ENCODE data around the gene MMADHC. TPM values are rescaled to one million over a fixed set of nuclear protein-coding genes. Genes with fewer than 3 reads are reported as not detected.

MMADHC gene
- polyA plus RNA-seq, 1 donor: 98.1 TPM

DNA sequence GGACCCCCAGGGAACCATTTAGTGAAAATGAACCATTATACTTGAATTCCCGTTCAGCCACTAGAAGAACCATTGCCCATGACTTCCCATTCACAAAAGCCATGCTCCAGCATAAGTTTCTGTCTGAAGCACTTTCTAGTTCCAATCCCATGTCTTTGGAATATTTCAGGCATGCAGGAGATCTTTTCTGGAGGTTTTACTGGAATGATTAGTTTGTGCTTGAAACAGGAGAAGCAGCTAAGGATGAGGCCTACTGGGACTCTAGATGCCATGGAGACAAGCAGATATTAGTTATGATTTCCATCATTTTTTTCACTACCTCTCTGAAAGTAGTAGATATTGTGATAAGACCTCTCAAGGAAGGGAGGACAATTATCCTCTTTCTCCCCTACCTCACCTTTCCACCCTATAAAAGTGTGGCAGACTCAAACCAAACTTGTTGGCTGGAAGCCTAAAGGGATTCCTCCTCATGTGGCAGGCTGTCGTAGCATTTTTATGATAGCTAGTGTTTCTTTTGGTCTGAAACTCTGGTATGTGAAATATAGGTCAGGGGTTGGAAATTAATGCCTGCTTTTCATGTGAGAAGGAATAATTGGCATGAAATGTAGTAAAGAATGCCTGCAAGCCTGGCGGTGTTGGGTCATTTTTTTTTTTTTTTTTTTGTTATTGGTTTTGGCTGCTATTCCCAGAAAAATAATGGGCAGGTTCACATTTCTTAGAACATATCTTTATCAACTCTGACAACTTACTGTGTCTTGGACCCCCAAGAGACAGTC lies 29.3 kb upstream of the MMADHC start:
- no peak overlapping the region for H3K27ac ChIP-seq (ENCODE audit: low read length)
- H3K9me3 ChIP-seq (ENCODE audit: control insufficient read depth, low read depth, low read length): no peaks in the 10 kb centered on the region
- no peaks in the 10 kb centered on the region for H3K4me1 ChIP-seq (ENCODE audit: control insufficient read depth, insufficient read depth, low read length)
- WGBS (ENCODE audit: insufficient coverage, low lambda C conversion rate): no CpG with 5 or more reads among the region's 3 CpGs
- DNase-seq: no peak
- H3K27me3 ChIP-seq (ENCODE audit: control insufficient read depth, insufficient read depth, low read length): no peaks in the 10 kb centered on the region
- H3K36me3 ChIP-seq (ENCODE audit: control insufficient read depth, insufficient read depth, low read length): no peaks in the 10 kb centered on the region
- H3K4me3 ChIP-seq (ENCODE audit: low read length): no peak overlapping the region

DNA sequence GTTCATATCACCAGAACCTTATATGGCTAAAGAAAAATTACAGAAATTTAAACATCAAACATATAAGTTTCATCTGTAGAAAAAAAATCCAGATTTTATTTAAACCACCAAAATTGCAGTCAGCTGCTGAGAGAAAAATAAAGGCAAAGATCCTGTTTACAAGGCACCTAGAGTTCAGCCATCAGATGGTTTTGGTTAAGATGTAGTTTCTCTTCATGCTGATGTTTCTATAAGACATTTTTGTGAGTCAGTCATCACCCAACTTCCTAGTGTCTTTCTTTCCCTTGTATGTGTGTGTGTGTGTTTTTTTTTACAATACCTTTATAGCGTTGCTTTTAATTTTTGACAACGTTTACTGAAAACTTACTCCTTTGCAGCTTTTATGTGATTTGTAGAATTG lies 26.1 kb upstream of the MMADHC start:
- 80% methylated on average over 1 of the region's 2 CpGs for WGBS (ENCODE audit: insufficient coverage, low lambda C conversion rate)
- Histone ChIP-seq H3K36me3 (ENCODE audit: control insufficient read depth, insufficient read depth, low read length) (no peaks in the 10 kb centered on the region), H3K27ac (ENCODE audit: low read length) (no peak overlapping the region), H3K4me1 (ENCODE audit: control insufficient read depth, insufficient read depth, low read length) (no peaks in the 10 kb centered on the region), H3K4me3 (ENCODE audit: low read length) (no peak overlapping the region), H3K27me3 (ENCODE audit: control insufficient read depth, insufficient read depth, low read length) (no peaks in the 10 kb centered on the region), H3K9me3 (ENCODE audit: control insufficient read depth, low read depth, low read length) (no peaks in the 10 kb centered on the region)
- DNase-seq: no peak

DNA sequence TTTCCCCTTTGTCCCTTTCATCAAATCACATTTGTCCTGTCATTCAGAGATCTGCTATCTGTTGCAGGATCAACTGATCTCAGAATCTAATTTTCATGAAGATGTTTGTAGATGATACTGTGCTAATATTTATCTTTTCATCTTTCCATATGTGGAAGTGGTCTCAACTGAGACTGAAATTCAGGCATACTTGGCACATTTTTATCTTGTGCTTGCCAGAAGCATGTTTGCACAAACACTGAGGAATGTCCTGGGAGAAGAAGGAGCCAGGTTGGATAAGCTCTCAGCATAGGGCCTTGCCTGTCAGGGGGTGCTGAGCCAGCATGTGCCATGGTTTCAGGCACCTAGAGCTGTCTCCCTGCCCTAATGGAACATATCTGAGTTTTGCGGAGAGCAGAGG lies 24.5 kb upstream of the MMADHC start:
- no peaks in the 10 kb centered on the region for H3K36me3 ChIP-seq (ENCODE audit: control insufficient read depth, insufficient read depth, low read length)
- H3K4me1 ChIP-seq (ENCODE audit: control insufficient read depth, insufficient read depth, low read length): no peaks in the 10 kb centered on the region
- H3K27ac ChIP-seq (ENCODE audit: low read length): no peak overlapping the region
- no peaks in the 10 kb centered on the region for H3K27me3 ChIP-seq (ENCODE audit: control insufficient read depth, insufficient read depth, low read length)
- WGBS (ENCODE audit: insufficient coverage, low lambda C conversion rate): no CpG with 5 or more reads among the region's 1 CpG
- no peaks in the 10 kb centered on the region for H3K9me3 ChIP-seq (ENCODE audit: control insufficient read depth, low read depth, low read length)
- DNase-seq: no peak
- no peak overlapping the region for H3K4me3 ChIP-seq (ENCODE audit: low read length)

DNA sequence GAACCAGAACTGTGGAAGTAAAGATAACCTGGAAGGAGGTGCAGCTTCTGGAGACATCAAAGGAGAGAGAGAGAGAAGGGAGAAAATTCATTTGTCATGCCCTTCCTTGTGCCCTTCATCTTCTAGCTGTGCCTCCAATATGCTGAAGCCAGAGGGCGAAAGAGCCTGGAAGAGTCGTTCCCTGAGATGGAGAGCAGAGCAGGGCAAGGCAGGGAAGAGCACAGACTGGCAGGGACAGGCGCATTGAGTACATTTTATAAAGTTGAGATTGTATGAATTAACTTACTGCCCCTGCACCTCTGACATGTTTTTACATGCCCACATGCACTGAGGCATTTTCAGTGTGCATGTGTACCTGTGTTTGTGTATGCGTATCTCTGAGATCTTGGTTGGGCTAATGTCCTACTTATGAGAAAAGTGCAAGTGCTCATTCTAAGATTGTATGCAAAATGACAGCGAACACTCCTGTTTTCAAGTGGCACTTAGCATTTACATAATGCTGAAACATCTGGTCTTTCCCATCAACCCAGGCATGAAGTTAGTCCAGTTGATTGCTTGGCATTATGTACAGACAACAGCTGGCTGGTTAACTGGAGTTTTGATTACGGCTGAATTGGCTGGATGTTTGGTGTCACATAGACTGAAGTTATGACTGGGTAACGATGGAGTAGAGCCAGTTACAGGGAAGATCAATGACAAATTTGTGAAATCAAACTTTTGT lies 23.7 kb upstream of the MMADHC start:
- WGBS (ENCODE audit: insufficient coverage, low lambda C conversion rate): 40% methylated on average over 1 of the region's 7 CpGs
- Histone ChIP-seq H3K27me3 (ENCODE audit: control insufficient read depth, insufficient read depth, low read length) (no peaks in the 10 kb centered on the region), H3K36me3 (ENCODE audit: control insufficient read depth, insufficient read depth, low read length) (no peaks in the 10 kb centered on the region), H3K9me3 (ENCODE audit: control insufficient read depth, low read depth, low read length) (no peaks in the 10 kb centered on the region), H3K27ac (ENCODE audit: low read length) (no peak overlapping the region), H3K4me3 (ENCODE audit: low read length) (no peak overlapping the region), H3K4me1 (ENCODE audit: control insufficient read depth, insufficient read depth, low read length) (no peaks in the 10 kb centered on the region)
- DNase-seq: no peak

DNA sequence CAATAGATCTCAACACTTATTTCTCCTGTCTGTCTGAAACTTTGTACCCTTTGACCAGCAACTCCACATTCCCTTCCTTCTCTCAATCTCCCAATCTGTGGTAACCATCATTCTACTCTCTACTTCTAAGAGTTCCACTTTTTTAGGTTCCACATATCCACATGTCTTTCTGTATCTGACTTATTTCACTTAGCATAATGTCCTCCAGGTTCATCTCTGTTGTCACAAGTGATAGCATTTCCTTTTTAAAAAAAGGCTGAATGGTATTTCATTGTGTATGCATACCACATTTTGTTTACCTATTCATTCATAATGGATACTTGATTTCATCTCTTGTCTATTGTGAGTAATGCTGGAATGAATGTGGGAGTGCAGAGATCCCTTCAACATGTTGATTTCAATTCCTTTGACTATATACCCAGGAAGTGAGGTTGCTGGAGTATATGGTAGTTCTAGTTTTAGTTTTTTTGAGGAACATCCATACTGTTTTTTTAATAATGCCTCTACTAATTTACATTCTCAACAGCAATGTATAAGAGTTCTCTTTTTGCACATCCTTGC lies 18.8 kb upstream of the MMADHC start:
- H3K4me3 ChIP-seq (ENCODE audit: low read length): no peak overlapping the region
- H3K27me3 ChIP-seq (ENCODE audit: control insufficient read depth, insufficient read depth, low read length): no peaks in the 10 kb centered on the region
- no peak overlapping the region for H3K27ac ChIP-seq (ENCODE audit: low read length)
- H3K4me1 ChIP-seq (ENCODE audit: control insufficient read depth, insufficient read depth, low read length): no peaks in the 10 kb centered on the region
- peaks cover 2% of the 10 kb centered on the region for H3K9me3 ChIP-seq (ENCODE audit: control insufficient read depth, low read depth, low read length)
- no peak for DNase-seq
- no peaks in the 10 kb centered on the region for H3K36me3 ChIP-seq (ENCODE audit: control insufficient read depth, insufficient read depth, low read length)

DNA sequence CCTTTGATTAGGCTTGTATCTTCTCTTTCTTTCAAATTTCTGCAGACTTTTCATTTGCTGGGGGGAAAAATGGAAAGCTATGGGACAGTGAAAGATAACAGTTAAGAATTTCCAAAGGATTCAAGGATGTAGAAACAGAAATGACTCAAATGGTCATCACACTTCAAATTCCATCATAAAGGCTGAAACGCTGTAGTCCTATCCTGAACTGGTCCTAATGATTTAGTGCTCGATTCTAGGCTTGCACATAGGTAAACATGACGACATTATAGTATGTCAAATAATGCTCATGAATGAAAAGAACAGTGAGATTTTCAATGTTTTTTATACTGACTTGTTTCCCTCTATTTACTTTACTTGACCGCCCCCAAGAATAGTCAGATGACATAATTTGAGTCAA lies 15.7 kb upstream of the MMADHC start:
- H3K36me3 ChIP-seq (ENCODE audit: control insufficient read depth, insufficient read depth, low read length): no peaks in the 10 kb centered on the region
- no peaks in the 10 kb centered on the region for H3K4me1 ChIP-seq (ENCODE audit: control insufficient read depth, insufficient read depth, low read length)
- H3K4me3 ChIP-seq (ENCODE audit: low read length): no peak overlapping the region
- peaks cover 7% of the 10 kb centered on the region for H3K9me3 ChIP-seq (ENCODE audit: control insufficient read depth, low read depth, low read length)
- no peak for DNase-seq
- WGBS (ENCODE audit: insufficient coverage, low lambda C conversion rate): 100% methylated on average over 2 of the region's 4 CpGs
- H3K27me3 ChIP-seq (ENCODE audit: control insufficient read depth, insufficient read depth, low read length): no peaks in the 10 kb centered on the region
- H3K27ac ChIP-seq (ENCODE audit: low read length): no peak overlapping the region

DNA sequence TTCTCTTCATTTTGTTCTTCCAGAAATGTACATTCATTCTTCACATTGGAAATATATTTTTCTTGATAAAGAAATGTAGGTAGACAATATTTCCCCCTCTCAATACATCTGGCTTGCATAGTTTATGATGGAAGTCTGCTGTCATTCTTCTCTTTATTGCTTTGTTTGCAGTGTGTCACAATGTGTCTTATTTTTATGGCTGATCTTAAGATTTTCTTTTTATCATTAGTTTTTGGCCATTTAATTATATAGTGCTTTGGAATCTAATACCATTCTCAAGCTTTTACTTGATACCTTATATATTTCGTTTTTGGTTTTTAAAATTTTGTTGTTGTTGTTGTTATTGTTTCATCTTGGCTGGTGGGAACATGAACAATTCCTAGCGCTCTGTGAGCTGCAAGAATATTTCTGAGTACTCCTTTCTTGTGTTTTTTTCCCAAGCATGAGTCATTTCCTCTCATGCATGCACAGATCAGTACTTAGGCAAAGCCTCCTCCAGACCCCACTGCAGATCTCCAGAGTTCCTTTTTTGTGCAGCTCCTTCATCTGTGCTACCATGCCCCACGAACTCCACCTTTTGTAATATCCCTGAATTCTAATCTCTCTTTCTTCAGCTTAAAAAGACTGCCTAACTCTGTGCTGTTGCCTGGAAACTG lies 13.7 kb upstream of the MMADHC start:
- Histone ChIP-seq H3K27me3 (ENCODE audit: control insufficient read depth, insufficient read depth, low read length) (no peaks in the 10 kb centered on the region), H3K36me3 (ENCODE audit: control insufficient read depth, insufficient read depth, low read length) (peaks cover 3% of the 10 kb centered on the region), H3K4me1 (ENCODE audit: control insufficient read depth, insufficient read depth, low read length) (no peaks in the 10 kb centered on the region), H3K9me3 (ENCODE audit: control insufficient read depth, low read depth, low read length) (peaks cover 7% of the 10 kb centered on the region), H3K27ac (ENCODE audit: low read length) (no peak overlapping the region), H3K4me3 (ENCODE audit: low read length) (no peak overlapping the region)
- WGBS (ENCODE audit: insufficient coverage, low lambda C conversion rate): 50% methylated on average over 2 of the region's 3 CpGs
- DNase-seq: no peak

DNA sequence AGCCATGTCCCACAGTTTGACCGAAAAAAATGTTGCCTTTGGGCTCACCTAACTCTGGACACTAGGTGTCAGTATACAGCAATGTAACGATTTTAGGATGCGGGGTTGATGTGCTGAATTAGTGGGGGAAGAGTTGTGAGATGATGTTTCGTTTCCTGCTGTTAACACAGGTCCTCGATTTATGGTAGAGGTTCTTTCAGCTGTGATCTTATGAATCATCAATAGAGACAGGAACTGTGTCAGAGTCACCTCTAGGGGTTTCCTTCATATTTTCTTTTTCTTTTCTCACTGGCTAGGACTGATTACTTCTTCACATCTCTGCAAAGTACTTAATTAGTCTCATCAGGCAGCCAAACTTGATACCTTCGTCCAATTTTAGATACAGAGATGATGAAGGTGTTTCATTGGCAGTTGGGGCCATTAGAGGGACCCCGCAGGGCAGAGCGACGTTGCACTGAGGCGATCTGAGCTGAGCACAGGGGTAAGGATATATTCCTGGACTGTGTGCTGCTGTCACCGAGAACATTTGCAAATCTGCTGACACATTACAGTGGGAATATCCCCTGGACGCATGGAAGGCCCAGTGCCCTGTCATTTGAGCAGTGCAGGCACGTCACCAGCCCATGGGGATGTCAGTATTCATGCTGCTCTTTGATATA lies 10.2 kb upstream of the MMADHC start:
- H3K4me3 ChIP-seq (ENCODE audit: low read length): no peak overlapping the region
- H3K27ac ChIP-seq (ENCODE audit: low read length): no peak overlapping the region

DNA sequence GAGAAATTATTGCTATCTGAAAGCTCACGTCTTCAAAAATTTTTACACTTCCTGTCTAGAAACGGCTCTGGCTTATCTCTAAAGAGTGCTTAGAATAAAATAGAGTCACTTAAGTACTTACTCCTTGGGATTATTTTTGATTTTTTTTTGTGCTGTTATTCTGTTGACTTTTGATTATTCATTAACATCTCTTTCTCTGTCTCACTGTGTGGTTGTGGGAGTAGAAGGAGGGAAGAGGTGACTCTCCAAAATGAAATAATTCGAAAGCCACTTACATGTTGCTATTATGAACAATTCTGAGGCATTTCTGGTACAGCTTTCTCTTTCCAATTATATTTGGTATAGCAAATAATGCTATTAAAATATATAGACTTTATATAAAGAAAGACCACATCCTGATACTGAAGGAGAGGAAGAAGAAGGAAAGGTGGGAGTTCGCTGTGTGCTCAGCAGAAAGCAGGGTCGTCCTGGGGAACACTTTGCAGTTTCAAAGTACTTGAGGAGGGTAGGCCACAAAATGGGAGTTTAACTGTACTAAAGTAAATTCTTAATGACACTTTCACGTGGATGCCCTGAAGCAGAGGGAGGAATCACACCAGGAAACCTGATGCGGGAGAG lies 9.6 kb upstream of the MMADHC start:
- Histone ChIP-seq H3K4me3 (ENCODE audit: low read length) (no peak overlapping the region), H3K27me3 (ENCODE audit: control insufficient read depth, insufficient read depth, low read length) (no peaks in the 10 kb centered on the region), H3K27ac (ENCODE audit: low read length) (no peak overlapping the region), H3K4me1 (ENCODE audit: control insufficient read depth, insufficient read depth, low read length) (no peaks in the 10 kb centered on the region), H3K9me3 (ENCODE audit: control insufficient read depth, low read depth, low read length) (peaks cover 7% of the 10 kb centered on the region), H3K36me3 (ENCODE audit: control insufficient read depth, insufficient read depth, low read length) (peaks cover 3% of the 10 kb centered on the region)
- 30% methylated on average over 2 of the region's 7 CpGs for WGBS (ENCODE audit: insufficient coverage, low lambda C conversion rate)
- DNase-seq: no peak

More for the DNA sequence above, 10.2 kb upstream of the MMADHC start:
- peak; percentile 50 to 61 for DNase-seq
- H3K36me3 ChIP-seq (ENCODE audit: control insufficient read depth, insufficient read depth, low read length): peaks cover 3% of the 10 kb centered on the region
- no peaks in the 10 kb centered on the region for H3K4me1 ChIP-seq (ENCODE audit: control insufficient read depth, insufficient read depth, low read length)
- WGBS (ENCODE audit: insufficient coverage, low lambda C conversion rate): no CpG with 5 or more reads among the region's 13 CpGs
- no peaks in the 10 kb centered on the region for H3K27me3 ChIP-seq (ENCODE audit: control insufficient read depth, insufficient read depth, low read length)
- peaks cover 7% of the 10 kb centered on the region for H3K9me3 ChIP-seq (ENCODE audit: control insufficient read depth, low read depth, low read length)

DNA sequence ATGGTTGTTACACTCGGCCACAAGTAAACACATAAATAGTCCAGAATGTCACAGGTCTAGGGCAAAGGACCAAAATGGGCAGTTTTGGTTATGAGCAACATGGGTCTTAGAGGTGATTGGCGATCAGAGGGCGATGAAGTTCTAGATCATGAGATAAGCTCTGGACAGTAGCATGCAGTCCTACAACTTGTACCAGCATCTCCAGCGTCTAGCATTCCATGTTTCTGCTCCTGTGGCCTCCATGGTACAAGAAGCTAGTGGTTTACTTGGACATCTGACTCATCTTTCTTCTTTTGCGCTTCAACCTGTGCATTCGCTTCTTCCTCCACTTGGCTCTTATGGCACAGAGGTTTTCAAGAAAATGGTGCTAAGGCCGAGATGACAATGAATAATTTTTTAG lies 8.9 kb upstream of the MMADHC start:
- peaks cover 7% of the 10 kb centered on the region for H3K9me3 ChIP-seq (ENCODE audit: control insufficient read depth, low read depth, low read length)
- H3K27me3 ChIP-seq (ENCODE audit: control insufficient read depth, insufficient read depth, low read length): no peaks in the 10 kb centered on the region
- no peak overlapping the region for H3K4me3 ChIP-seq (ENCODE audit: low read length)
- WGBS (ENCODE audit: insufficient coverage, low lambda C conversion rate): no CpG with 5 or more reads among the region's 7 CpGs
- H3K27ac ChIP-seq (ENCODE audit: low read length): no peak overlapping the region
- H3K4me1 ChIP-seq (ENCODE audit: control insufficient read depth, insufficient read depth, low read length): no peaks in the 10 kb centered on the region
- H3K36me3 ChIP-seq (ENCODE audit: control insufficient read depth, insufficient read depth, low read length): peaks cover 3% of the 10 kb centered on the region
- DNase-seq: no peak
